Neural crest cell (in vitro differentiated cells): ENCODE data around the gene SUSD4. TPM values are rescaled to one million over a fixed set of nuclear protein-coding genes. Genes with fewer than 3 reads are reported as not detected.

Source experiments
- DNase-seq: peaks from one replicate; pipeline ENCODE4 v3.0.0; 2021; ENCODE audit warnings: low read depth, mixed read lengths, low spot score
- H3K27ac Mint-ChIP-seq: one replicate; pipeline ENCODE4 v1.8.0; 2021; ENCODE audit warnings: mild to moderate bottlenecking, mixed read lengths; ENCODE audit not compliant: unreplicated experiment
- H3K27me3 Mint-ChIP-seq: 2 replicates; pipeline ENCODE4 v1.8.0; 2021; ENCODE audit warnings: low read depth, mild to moderate bottlenecking, mixed read lengths
- H3K36me3 Mint-ChIP-seq: 2 replicates; pipeline ENCODE4 v1.8.0; 2021; ENCODE audit warnings: low read depth, mild to moderate bottlenecking, mixed read lengths
- H3K4me1 Mint-ChIP-seq: 2 replicates; pipeline ENCODE4 v1.8.0; 2021; ENCODE audit warnings: mixed read lengths
- H3K4me3 Mint-ChIP-seq: one replicate; pipeline ENCODE4 v1.8.0; 2021; ENCODE audit warnings: mild to moderate bottlenecking, mixed read lengths
- H3K9me3 Mint-ChIP-seq: 2 replicates; pipeline ENCODE4 v1.8.0; 2021; ENCODE audit warnings: mixed read lengths
- total RNA-seq: library from RNA; stranded (reverse); gene quantifications from 2 replicates; pipeline ENCODE4 v1.2.1, GENCODE V29; 2021
- TF ChIP-seq, protein P1 (sequence below): fragments of 200-600 bp; sonication (generic); conservative IDR thresholded peaks from 2 replicates; pipeline ENCODE4 v1.5.0; 2021; ENCODE audit warnings: antibody characterized with exemption, mild to moderate bottlenecking

Gene SUSD4
- total RNA-seq, 1 donor from 2014 or later = 0.56 TPM

DNA sequence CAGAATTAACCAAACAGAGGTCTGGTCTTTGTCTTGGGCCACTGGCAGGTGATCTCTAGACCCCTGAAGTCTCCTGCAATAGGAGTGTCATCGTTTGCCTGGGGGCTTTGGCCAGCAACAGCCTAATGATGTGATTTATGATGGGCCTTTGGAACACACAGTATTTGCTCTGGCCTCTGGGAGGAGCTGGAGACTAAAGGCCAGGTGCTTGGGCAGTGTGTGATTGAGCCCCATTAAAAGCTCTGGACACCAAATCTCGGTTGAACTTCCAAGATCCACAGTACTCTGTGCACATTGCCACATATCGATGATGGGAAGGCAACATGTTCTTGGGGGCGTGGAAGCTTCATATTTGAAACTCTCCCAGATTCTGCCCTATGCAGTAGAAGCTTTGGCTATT lies 188.9 kb downstream of the SUSD4 start:
- no peaks in the 10 kb centered on the region for H3K9me3 Mint-ChIP-seq
- no peak for DNase-seq
- TF ChIP-seq, protein P1, sequence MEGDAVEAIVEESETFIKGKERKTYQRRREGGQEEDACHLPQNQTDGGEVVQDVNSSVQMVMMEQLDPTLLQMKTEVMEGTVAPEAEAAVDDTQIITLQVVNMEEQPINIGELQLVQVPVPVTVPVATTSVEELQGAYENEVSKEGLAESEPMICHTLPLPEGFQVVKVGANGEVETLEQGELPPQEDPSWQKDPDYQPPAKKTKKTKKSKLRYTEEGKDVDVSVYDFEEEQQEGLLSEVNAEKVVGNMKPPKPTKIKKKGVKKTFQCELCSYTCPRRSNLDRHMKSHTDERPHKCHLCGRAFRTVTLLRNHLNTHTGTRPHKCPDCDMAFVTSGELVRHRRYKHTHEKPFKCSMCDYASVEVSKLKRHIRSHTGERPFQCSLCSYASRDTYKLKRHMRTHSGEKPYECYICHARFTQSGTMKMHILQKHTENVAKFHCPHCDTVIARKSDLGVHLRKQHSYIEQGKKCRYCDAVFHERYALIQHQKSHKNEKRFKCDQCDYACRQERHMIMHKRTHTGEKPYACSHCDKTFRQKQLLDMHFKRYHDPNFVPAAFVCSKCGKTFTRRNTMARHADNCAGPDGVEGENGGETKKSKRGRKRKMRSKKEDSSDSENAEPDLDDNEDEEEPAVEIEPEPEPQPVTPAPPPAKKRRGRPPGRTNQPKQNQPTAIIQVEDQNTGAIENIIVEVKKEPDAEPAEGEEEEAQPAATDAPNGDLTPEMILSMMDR = no peak
- no peaks in the 10 kb centered on the region for H3K4me1 Mint-ChIP-seq
- H3K27me3 Mint-ChIP-seq = peaks cover 5% of the 10 kb centered on the region
- no peaks in the 10 kb centered on the region for H3K36me3 Mint-ChIP-seq
- H3K27ac Mint-ChIP-seq = no peak overlapping the region
- no peak overlapping the region for H3K4me3 Mint-ChIP-seq

Other genes with a start within 250 kb of the SUSD4 start
- gene TLR5, start 220.9 kb downstream of the SUSD4 start, total RNA-seq = 0.30 and 0.68 TPM in 2 replicates
- not detected in 2 replicates for gene CCDC185, start 29.2 kb upstream of the SUSD4 start, total RNA-seq